Measurements from ENCODE around the gene PAX8.

DNA sequence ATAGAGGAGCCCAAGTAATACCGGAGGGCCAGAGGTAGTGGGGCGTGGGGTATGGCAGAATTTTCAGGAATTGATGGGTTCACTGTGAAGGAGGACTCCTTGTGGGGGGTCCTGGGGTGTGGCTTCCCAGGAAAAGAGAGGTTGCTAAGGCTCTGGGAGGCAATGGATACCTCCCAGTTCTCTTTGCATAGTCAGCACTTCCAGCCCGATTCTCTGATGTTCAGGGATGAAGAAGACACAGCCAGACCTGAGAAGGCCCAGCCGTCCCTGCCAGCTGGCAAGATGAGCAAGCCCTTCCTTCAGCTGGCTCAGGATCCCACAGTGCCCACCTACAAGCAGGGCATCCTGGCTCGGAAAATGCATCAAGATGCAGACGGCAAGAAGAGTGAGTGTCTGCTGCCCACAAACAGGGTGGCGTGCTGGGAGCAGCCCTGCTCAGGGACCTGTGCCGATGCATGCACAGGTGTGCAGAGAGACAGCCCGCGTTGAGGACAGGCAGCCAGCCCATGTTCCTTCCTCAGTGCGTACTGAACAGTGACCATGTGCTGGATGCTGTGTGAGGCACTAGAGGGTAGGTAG is 82.7 kb downstream of the PAX8 start:
- TF ChIP-seq EZH2phosphoT487 (IDR thresholded peaks at IDR 0.05; ENCODE audit: low read depth, severe bottlenecking, unreplicated experiment) (no peak), EZH2 (IDR thresholded peaks at IDR 0.05; ENCODE audit: borderline replicate concordance) (no peak)
- TF ChIP-seq, protein P1, sequence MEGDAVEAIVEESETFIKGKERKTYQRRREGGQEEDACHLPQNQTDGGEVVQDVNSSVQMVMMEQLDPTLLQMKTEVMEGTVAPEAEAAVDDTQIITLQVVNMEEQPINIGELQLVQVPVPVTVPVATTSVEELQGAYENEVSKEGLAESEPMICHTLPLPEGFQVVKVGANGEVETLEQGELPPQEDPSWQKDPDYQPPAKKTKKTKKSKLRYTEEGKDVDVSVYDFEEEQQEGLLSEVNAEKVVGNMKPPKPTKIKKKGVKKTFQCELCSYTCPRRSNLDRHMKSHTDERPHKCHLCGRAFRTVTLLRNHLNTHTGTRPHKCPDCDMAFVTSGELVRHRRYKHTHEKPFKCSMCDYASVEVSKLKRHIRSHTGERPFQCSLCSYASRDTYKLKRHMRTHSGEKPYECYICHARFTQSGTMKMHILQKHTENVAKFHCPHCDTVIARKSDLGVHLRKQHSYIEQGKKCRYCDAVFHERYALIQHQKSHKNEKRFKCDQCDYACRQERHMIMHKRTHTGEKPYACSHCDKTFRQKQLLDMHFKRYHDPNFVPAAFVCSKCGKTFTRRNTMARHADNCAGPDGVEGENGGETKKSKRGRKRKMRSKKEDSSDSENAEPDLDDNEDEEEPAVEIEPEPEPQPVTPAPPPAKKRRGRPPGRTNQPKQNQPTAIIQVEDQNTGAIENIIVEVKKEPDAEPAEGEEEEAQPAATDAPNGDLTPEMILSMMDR (IDR thresholded peaks at IDR 0.05; ENCODE audit: poor library complexity): no peak

Measured in hepatocyte (in vitro differentiated cells).